SK-N-SH (cell line): ENCODE measurements around the gene ZC3H18. TPM values are rescaled to one million over a fixed set of nuclear protein-coding genes. Genes with fewer than 3 reads are reported as not detected.

Experiments used
- CTCF ChIA-PET: fragments of 300-600, 350-600 bp; formaldehyde crosslinking; extraction: SDS; loops from one replicate; lab custom pipeline; 2021; lab: Yijun Ruan, JAX
- POLR2A ChIA-PET: fragments of 350-600 bp; sonication (Branson Sonifier 250); formaldehyde crosslinking; extraction: SDS; loops from one replicate; lab custom pipeline; 2020; ENCODE audit warnings: antibody characterized with exemption, inconsistent platforms; lab: Yijun Ruan, JAX
- DNase-seq: peaks from one replicate; pipeline ENCODE4 v3.0.0; 2012
- H2AFZ ChIP-seq: fragments of 200-600 bp; sonication (generic); 2 replicates; pipeline ENCODE4 v1.8.1; 2016; ENCODE audit warnings: antibody characterized with exemption, mild to moderate bottlenecking, low read depth
- H3F3A ChIP-seq: fragments of 200-600 bp; sonication (generic); replicated peaks from 2 replicates; pipeline ENCODE3; 2016; ENCODE audit warnings: antibody characterized with exemption, mild to moderate bottlenecking; ENCODE audit not compliant: insufficient read depth
- H3K27ac ChIP-seq, 2 experiments: fragments of 200-500 bp in 1 of 2; fragments of 200-600 bp in 1 of 2; sonication (Bioruptor generic) in 1 of 2; sonication (generic), shearing (Covaris generic) in 1 of 2; 2 replicates each; pipeline versions ENCODE4 v1.5.1 to v1.6.1; 2014 to 2016; ENCODE audit warnings: low read depth in 2 of 2, inconsistent platforms in 1 of 2, low read length in 1 of 2, mild to moderate bottlenecking in 1 of 2, mixed read lengths in 1 of 2
- H3K27me3 ChIP-seq: fragments of 200-600 bp; sonication (generic), shearing (Covaris generic); 2 replicates; pipeline ENCODE4 v1.6.1; 2016; ENCODE audit warnings: mixed run types; ENCODE audit not compliant: insufficient read depth
- H3K36me3 ChIP-seq, 2 experiments: fragments of 200-500 bp in 1 of 2; fragments of 200-600 bp in 1 of 2; sonication (Bioruptor generic) in 1 of 2; sonication (generic) in 1 of 2; replicated peaks in 1 of 2; 2 replicates each; pipeline versions ENCODE3 to v1.5.1; 2014 to 2016; ENCODE audit warnings: low read length in 1 of 2, mild to moderate bottlenecking in 1 of 2; ENCODE audit not compliant: insufficient read depth in 2 of 2, control insufficient read depth in 1 of 2
- H3K4me1 ChIP-seq, 2 experiments: fragments of 200-500 bp in 1 of 2; fragments of 200-600 bp in 1 of 2; sonication (Bioruptor generic) in 1 of 2; sonication (generic), shearing (Covaris generic) in 1 of 2; 2 replicates each; pipeline versions ENCODE4 v1.5.1 to v1.6.1; 2014 to 2016; ENCODE audit warnings: low read depth in 1 of 2, low read length in 1 of 2, mixed run types in 1 of 2; ENCODE audit not compliant: insufficient read depth in 2 of 2, control insufficient read depth in 1 of 2
- H3K4me2 ChIP-seq: fragments of 200-600 bp; sonication (generic), shearing (Covaris generic); 2 replicates; pipeline ENCODE4 v1.6.1; 2017; ENCODE audit warnings: mixed run types
- H3K4me3 ChIP-seq, 2 experiments: fragments of 200-500 bp in 1 of 2; fragments of 200-600 bp in 1 of 2; sonication (Bioruptor generic) in 1 of 2; sonication (generic), shearing (Covaris generic) in 1 of 2; 2 replicates each; pipeline versions ENCODE4 v1.5.1 to v1.8.1; 2014 to 2016; ENCODE audit warnings: low read depth in 2 of 2, inconsistent platforms in 1 of 2, low read length in 1 of 2, mild to moderate bottlenecking in 1 of 2, mixed read lengths in 1 of 2, moderate library complexity in 1 of 2
- H3K79me2 ChIP-seq: fragments of 200-600 bp; sonication (generic); 2 replicates; pipeline ENCODE4 v1.8.1; 2017; ENCODE audit warnings: mild to moderate bottlenecking; ENCODE audit not compliant: insufficient read depth
- H3K9ac ChIP-seq: fragments of 200-600 bp; sonication (generic); 2 replicates; pipeline ENCODE4 v1.6.1; 2017; ENCODE audit warnings: mixed run types
- H3K9me2 ChIP-seq: fragments of 200-600 bp; sonication (generic); 2 replicates; pipeline ENCODE4 v1.6.1; 2017; ENCODE audit warnings: mixed run types
- H3K9me3 ChIP-seq: fragments of 200-600 bp; sonication (generic); 2 replicates; pipeline ENCODE4 v1.6.1; 2017; ENCODE audit warnings: mixed run types, mild to moderate bottlenecking, moderate library complexity
- H4K20me1 ChIP-seq: fragments of 200-600 bp; sonication (generic); 2 replicates; pipeline ENCODE4 v1.6.1; 2017; ENCODE audit warnings: mild to moderate bottlenecking, mixed run types; ENCODE audit not compliant: insufficient read depth
- CHD2 ChIP-seq: fragments of 150-350 bp; IDR thresholded peaks from 2 replicates; pipeline ENCODE4 v1.6.1; 2018; ENCODE audit warnings: low read length; ENCODE audit not compliant: partially characterized antibody
- ELF1 ChIP-seq: IDR thresholded peaks from 2 replicates; pipeline ENCODE4 v1.4.0; 2012
- FOXM1 ChIP-seq: IDR thresholded peaks from 2 replicates; pipeline ENCODE4 v1.4.0; 2012; ENCODE audit warnings: low read depth, mild to moderate bottlenecking
- RAD21 ChIP-seq: IDR thresholded peaks from 2 replicates; pipeline ENCODE4 v1.6.1; 2012; ENCODE audit warnings: mild to moderate bottlenecking, low read length
- SIN3A ChIP-seq: IDR thresholded peaks from 2 replicates; pipeline ENCODE4 v1.6.1; 2012; ENCODE audit warnings: low read depth, mild to moderate bottlenecking, low read length, moderate library complexity, borderline replicate concordance
- SMC3 ChIP-seq: IDR thresholded peaks from 2 replicates; pipeline ENCODE4 v1.6.1; 2012; ENCODE audit warnings: low read depth, low read length, improper control_type of control experiment
- WGBS: methylation state at CpG from one replicate; pipeline ENCODE4 v1.1.6; 2017; ENCODE audit warnings: low lambda C conversion rate; 5-methylcytosine and 5-hydroxymethylcytosine counted together
- polyA plus RNA-seq, 3 experiments: library from polyadenylated mRNA; depleted of rRNA; stranded (reverse); fragments of >200 nt; gene quantifications; 2 replicates each; pipeline ENCODE4 v1.2.3, GENCODE V29; 2012
- TF ChIP-seq, protein P1 (sequence below): IDR thresholded peaks from 2 replicates; pipeline ENCODE4 v1.6.1; 2012; ENCODE audit warnings: mild to moderate bottlenecking, low read depth, low read length, moderate library complexity
- TF ChIP-seq, protein P2 (sequence below): fragments of 150-350 bp; IDR thresholded peaks from 2 replicates; pipeline ENCODE4 v1.6.1; 2016; ENCODE audit warnings: mild to moderate bottlenecking, low read depth, low read length
- TF ChIP-seq, protein P3 (sequence below): IDR thresholded peaks from 2 replicates; pipeline ENCODE4 v1.4.0; 2012; ENCODE audit warnings: low read depth, borderline replicate concordance
- TF ChIP-seq, protein P4 (sequence below): fragments of 200-600 bp; sonication (generic); IDR thresholded peaks from 2 replicates; pipeline ENCODE4 v1.6.1; 2017; ENCODE audit warnings: antibody characterized with exemption, mild to moderate bottlenecking, moderate library complexity

ZC3H18 gene
- polyA plus RNA-seq, 1 of the 3 experiments (the other 2 are of a cell fraction) = 32.7 TPM

DNA sequence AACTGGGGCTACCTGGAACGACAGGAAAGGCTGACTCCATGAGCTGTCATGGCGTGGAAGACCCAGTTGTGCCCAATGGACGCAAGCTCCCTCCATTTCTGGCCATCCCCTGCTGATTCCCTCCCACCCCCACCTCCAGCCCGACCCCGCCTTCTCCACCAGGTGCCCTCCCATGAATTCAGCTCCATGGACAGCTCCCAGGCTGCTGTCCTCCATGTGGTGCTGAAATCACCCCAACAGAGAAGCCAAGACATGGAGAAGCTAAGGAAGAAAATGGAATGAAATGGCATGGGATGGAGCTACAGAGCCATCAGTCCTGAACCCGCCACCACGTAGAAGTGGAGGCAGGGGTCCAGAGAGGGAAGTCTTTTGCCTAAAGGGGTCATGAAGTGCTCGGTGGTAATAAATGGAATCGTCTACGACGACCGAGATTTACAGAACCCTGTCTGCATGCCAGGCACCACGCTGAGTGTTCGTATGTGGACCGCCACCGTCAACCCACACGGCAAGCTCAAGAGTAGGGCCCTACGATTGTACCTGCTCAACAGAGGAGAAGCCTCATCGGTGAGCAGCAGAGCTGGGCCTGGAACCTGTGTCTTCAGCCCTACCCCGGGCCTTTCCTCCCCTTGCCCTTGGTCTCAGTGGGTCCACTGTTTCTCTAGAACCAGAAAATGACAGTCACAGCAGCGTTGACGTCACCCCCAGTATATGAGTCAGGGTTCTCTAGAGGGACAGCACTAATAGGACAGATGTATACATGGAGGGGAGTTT is 9.3 kb upstream of the ZC3H18 start:
- H3K9ac ChIP-seq = no peak overlapping the region
- peaks cover 0 to 8% of the 10 kb centered on the region in 2 experiments; a peak in 1 of 4 replicates for H3K4me1 ChIP-seq
- TF ChIP-seq, protein P1, sequence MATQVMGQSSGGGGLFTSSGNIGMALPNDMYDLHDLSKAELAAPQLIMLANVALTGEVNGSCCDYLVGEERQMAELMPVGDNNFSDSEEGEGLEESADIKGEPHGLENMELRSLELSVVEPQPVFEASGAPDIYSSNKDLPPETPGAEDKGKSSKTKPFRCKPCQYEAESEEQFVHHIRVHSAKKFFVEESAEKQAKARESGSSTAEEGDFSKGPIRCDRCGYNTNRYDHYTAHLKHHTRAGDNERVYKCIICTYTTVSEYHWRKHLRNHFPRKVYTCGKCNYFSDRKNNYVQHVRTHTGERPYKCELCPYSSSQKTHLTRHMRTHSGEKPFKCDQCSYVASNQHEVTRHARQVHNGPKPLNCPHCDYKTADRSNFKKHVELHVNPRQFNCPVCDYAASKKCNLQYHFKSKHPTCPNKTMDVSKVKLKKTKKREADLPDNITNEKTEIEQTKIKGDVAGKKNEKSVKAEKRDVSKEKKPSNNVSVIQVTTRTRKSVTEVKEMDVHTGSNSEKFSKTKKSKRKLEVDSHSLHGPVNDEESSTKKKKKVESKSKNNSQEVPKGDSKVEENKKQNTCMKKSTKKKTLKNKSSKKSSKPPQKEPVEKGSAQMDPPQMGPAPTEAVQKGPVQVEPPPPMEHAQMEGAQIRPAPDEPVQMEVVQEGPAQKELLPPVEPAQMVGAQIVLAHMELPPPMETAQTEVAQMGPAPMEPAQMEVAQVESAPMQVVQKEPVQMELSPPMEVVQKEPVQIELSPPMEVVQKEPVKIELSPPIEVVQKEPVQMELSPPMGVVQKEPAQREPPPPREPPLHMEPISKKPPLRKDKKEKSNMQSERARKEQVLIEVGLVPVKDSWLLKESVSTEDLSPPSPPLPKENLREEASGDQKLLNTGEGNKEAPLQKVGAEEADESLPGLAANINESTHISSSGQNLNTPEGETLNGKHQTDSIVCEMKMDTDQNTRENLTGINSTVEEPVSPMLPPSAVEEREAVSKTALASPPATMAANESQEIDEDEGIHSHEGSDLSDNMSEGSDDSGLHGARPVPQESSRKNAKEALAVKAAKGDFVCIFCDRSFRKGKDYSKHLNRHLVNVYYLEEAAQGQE = peak; percentile 99
- TF ChIP-seq SIN3A = 0 out of 2 replicates have a peak, but pooled peaks have one; percentile 34
- TF ChIP-seq, protein P2, sequence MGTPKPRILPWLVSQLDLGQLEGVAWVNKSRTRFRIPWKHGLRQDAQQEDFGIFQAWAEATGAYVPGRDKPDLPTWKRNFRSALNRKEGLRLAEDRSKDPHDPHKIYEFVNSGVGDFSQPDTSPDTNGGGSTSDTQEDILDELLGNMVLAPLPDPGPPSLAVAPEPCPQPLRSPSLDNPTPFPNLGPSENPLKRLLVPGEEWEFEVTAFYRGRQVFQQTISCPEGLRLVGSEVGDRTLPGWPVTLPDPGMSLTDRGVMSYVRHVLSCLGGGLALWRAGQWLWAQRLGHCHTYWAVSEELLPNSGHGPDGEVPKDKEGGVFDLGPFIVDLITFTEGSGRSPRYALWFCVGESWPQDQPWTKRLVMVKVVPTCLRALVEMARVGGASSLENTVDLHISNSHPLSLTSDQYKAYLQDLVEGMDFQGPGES = no peak
- no peaks in the 10 kb centered on the region for H3K79me2 ChIP-seq
- H3K9me2 ChIP-seq = no peaks in the 10 kb centered on the region
- H4K20me1 ChIP-seq = peaks cover 4% of the 10 kb centered on the region; the same call in 1 of the 2 replicates
- CTCF ChIA-PET = interaction anchor here (0.8 to 6.4 kb wide), 14 partner anchors 9 to 176 kb away, joined by 3 to 52 read pairs (median 4); partner anchors contain the start of gene ZC3H18
- no peaks in the 10 kb centered on the region for H3K9me3 ChIP-seq
- H3K4me3 ChIP-seq = no peak overlapping the region
- no peaks in the 10 kb centered on the region for H3F3A ChIP-seq
- POLR2A ChIA-PET = interaction anchor here (0.7 to 1.2 kb wide), 2 partner anchors 9 to 109 kb away, joined by 3 to 6 read pairs; partner anchors contain the start of gene ZC3H18
- DNase-seq = no peak
- H2AFZ ChIP-seq = no peak overlapping the region
- no peak overlapping the region for H3K4me2 ChIP-seq
- H3K27ac ChIP-seq = no peak overlapping the region
- peaks cover 16% of the 10 kb centered on the region; the same call in 1 of the 2 replicates for H3K27me3 ChIP-seq
- 80% methylated on average over 19 of the region's 22 CpGs for WGBS
- H3K36me3 ChIP-seq = no peaks in the 10 kb centered on the region

DNA sequence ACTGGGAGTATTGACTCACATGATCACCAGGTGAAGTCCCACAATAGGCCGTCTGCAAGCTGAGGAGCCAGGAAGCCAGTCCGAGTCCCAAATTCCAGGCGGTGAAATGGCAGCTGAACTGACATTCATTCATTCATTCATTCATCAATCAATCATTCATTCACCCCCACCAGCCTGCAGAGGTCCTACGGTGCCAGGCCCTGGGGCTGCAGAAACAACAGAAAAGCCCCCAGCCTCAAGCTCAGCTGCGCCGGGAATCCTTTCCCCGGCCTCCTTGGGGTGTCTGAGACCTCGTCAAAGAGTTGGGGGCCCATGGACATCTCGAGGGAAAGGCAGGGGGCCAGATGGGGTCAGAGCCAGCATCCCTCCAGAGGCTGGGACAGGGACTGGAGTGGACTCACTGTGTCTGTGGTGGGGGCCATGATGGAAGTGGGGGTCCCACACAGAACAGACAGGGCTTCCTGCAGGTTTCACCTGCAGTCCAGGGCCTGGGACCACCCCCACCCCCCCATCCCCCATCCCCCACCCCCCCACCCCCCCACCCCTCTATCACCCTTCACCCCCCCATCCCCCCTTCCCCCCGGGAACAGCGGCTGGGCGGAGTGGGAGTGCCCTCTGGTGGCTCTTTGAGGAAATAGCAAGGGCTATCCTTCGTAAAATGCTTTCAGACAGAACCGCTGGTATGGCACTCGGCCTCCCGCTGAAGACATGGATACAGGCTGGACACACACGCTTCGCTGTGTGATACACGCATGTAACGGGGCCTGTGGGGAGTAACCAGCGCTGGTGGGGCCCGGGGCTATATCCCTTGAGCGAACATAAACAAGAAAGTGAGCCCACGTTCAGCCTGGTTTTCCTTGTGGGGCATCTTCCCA is 8.5 kb upstream of the ZC3H18 start:
- CTCF ChIA-PET = interaction anchor here (0.8 to 6.4 kb wide), 24 partner anchors 9 to 143 kb away, joined by 3 to 52 read pairs (median 4); partner anchors contain the start of gene ZC3H18
- DNase-seq = peak; percentile 91

More for the DNA sequence above, 8.5 kb upstream of the ZC3H18 start:
- Histone ChIP-seq H4K20me1 (peaks cover 4% of the 10 kb centered on the region; the same call in 1 of the 2 replicates), H3K36me3 (no peaks in the 10 kb centered on the region), H2AFZ (no peak overlapping the region), H3K9me3 (no peaks in the 10 kb centered on the region), H3K27ac (no peak overlapping the region), H3F3A (peaks cover 2% of the 10 kb centered on the region), H3K9ac (no peak overlapping the region), H3K9me2 (no peaks in the 10 kb centered on the region), H3K4me1 (peaks cover 0 to 8% of the 10 kb centered on the region in 2 experiments; a peak in 1 of 4 replicates), H3K4me2 (peak overlapping the region; percentile 13; the same call in 1 of the 2 replicates), H3K27me3 (peaks cover 16% of the 10 kb centered on the region; the same call in 1 of the 2 replicates), H3K4me3 (no peak overlapping the region; a peak in 1 of 4 replicates), H3K79me2 (no peaks in the 10 kb centered on the region)
- TF ChIP-seq RAD21 (peak; percentile 80), FOXM1 (no peak), CHD2 (peak; percentile 65), SIN3A (no peak), ELF1 (no peak), SMC3 (peak; percentile 75)
- TF ChIP-seq, protein P3, sequence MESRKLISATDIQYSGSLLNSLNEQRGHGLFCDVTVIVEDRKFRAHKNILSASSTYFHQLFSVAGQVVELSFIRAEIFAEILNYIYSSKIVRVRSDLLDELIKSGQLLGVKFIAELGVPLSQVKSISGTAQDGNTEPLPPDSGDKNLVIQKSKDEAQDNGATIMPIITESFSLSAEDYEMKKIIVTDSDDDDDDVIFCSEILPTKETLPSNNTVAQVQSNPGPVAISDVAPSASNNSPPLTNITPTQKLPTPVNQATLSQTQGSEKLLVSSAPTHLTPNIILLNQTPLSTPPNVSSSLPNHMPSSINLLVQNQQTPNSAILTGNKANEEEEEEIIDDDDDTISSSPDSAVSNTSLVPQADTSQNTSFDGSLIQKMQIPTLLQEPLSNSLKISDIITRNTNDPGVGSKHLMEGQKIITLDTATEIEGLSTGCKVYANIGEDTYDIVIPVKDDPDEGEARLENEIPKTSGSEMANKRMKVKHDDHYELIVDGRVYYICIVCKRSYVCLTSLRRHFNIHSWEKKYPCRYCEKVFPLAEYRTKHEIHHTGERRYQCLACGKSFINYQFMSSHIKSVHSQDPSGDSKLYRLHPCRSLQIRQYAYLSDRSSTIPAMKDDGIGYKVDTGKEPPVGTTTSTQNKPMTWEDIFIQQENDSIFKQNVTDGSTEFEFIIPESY = no peak
- TF ChIP-seq, protein P4, sequence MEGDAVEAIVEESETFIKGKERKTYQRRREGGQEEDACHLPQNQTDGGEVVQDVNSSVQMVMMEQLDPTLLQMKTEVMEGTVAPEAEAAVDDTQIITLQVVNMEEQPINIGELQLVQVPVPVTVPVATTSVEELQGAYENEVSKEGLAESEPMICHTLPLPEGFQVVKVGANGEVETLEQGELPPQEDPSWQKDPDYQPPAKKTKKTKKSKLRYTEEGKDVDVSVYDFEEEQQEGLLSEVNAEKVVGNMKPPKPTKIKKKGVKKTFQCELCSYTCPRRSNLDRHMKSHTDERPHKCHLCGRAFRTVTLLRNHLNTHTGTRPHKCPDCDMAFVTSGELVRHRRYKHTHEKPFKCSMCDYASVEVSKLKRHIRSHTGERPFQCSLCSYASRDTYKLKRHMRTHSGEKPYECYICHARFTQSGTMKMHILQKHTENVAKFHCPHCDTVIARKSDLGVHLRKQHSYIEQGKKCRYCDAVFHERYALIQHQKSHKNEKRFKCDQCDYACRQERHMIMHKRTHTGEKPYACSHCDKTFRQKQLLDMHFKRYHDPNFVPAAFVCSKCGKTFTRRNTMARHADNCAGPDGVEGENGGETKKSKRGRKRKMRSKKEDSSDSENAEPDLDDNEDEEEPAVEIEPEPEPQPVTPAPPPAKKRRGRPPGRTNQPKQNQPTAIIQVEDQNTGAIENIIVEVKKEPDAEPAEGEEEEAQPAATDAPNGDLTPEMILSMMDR = peak; percentile 61
- WGBS = 16% methylated on average over 20 of the region's 24 CpGs
- POLR2A ChIA-PET = interaction anchor here (0.7 kb wide), 1 partner anchor 109 kb away, joined by 3 read pairs; no protein-coding TSS in a partner anchor
